ENCODE results near the gene HOXC4. TPM values are rescaled to one million over a fixed set of nuclear protein-coding genes. Genes with fewer than 3 reads are reported as not detected.
"Not testable (repeated sequence)": the region's sequence is repeated elsewhere in the genome, so short reads cannot be mapped to it uniquely, and the experiment has no call there.

Gene HOXC4
- total RNA-seq, 1 donor from 2014 or later = 0.47 TPM

DNA sequence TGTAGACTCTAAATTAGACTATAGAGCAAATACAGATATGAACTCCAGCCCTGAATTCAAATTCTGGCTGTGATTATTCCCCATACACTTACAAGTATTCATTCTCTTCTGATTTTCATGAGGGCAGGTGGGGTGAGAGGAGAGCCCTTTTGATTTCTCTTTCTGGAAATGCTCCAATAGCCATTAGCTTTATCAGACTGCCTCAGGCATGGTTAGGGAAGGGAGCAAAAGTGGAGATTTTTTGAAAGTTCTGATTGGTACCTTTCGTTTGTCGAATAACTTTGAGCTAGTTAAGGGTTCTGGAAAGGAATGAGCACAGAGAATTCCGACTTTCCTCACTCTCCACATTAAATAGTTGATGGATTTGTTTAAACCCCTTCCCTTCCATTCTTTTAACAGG, 13.0 kb upstream of the HOXC4 start:
- Histone ChIP-seq H3K9me3 (no peaks in the 10 kb centered on the region), H3K4me3 (no peak overlapping the region), H3K27ac (no peak overlapping the region), H3K27me3 (ENCODE audit: low read depth) (peaks cover 86% of the 10 kb centered on the region), H3K36me3 (no peaks in the 10 kb centered on the region), H3K4me1 (no peaks in the 10 kb centered on the region)
- no peak for DNase-seq
- intact Hi-C loops (cut with DNase I) = no loop called here
- TF ChIP-seq, protein P1, sequence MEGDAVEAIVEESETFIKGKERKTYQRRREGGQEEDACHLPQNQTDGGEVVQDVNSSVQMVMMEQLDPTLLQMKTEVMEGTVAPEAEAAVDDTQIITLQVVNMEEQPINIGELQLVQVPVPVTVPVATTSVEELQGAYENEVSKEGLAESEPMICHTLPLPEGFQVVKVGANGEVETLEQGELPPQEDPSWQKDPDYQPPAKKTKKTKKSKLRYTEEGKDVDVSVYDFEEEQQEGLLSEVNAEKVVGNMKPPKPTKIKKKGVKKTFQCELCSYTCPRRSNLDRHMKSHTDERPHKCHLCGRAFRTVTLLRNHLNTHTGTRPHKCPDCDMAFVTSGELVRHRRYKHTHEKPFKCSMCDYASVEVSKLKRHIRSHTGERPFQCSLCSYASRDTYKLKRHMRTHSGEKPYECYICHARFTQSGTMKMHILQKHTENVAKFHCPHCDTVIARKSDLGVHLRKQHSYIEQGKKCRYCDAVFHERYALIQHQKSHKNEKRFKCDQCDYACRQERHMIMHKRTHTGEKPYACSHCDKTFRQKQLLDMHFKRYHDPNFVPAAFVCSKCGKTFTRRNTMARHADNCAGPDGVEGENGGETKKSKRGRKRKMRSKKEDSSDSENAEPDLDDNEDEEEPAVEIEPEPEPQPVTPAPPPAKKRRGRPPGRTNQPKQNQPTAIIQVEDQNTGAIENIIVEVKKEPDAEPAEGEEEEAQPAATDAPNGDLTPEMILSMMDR (IDR thresholded peaks at IDR 0.05) = no peak
- ATAC-seq = no peak

DNA sequence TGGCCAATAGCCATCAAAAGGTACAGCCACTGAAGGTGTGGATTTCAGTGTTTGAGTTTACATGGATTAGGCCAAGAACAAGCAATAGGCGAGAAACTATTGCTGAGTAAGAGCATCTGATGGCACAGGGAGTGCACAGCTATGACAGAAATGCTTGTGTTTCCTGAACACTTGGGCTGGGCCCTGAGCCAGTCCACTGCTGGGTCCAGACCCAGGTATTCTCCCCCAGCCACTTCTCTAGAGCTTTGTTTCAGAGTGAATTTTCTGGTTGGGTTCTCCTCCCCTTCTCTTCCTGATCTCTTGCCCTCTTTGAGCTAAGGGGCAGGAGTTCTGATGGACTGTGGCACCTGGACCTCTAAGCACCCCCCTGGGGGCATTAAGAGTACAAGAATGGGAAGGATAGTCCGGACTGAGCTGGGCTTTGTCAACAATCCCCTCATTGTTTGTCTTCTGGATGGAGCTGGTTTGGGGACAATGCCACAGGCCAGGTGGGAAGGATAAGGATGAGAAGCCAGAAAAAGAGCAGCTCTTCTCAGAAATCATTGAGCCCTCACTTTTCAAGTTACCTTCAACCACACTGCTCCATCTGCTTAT, 12.4 kb upstream of the HOXC4 start:
- no peaks in the 10 kb centered on the region for H3K4me1 ChIP-seq
- no peak overlapping the region for H3K4me3 ChIP-seq
- TF ChIP-seq, protein P1 (IDR thresholded peaks at IDR 0.05) = no peak
- no peaks in the 10 kb centered on the region for H3K9me3 ChIP-seq
- no peak for DNase-seq
- H3K36me3 ChIP-seq = no peaks in the 10 kb centered on the region
- no peak overlapping the region for H3K27ac ChIP-seq
- peaks cover 87% of the 10 kb centered on the region for H3K27me3 ChIP-seq (ENCODE audit: low read depth)
- intact Hi-C loops (cut with DNase I) = no loop called here
- ATAC-seq = no peak

DNA sequence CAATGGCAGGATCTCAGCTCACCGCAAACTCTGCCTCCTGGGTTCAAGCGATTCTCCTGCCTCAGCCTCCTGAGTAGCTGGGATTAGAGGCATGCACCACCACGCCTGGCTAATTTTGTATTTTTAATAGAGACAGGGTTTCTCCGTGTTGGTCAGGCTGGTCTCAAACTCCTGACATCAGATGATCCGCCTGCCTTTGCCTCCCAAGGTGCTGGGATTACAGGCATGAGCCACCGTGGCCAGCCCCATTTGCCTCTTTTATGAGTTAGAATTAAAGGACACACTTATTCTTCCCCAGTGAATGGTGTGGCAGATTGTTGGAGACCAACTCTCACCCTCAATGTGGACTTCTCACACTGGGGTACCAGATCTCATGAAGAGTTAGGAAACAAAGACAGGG, 11.6 kb upstream of the HOXC4 start:
- peaks cover 87% of the 10 kb centered on the region for H3K27me3 ChIP-seq (ENCODE audit: low read depth)
- ATAC-seq; H3K36me3 ChIP-seq; H3K4me3 ChIP-seq; DNase-seq; H3K9me3 ChIP-seq; H3K4me1 ChIP-seq; H3K27ac ChIP-seq; intact Hi-C loops (cut with DNase I): not testable (repeated sequence)

DNA sequence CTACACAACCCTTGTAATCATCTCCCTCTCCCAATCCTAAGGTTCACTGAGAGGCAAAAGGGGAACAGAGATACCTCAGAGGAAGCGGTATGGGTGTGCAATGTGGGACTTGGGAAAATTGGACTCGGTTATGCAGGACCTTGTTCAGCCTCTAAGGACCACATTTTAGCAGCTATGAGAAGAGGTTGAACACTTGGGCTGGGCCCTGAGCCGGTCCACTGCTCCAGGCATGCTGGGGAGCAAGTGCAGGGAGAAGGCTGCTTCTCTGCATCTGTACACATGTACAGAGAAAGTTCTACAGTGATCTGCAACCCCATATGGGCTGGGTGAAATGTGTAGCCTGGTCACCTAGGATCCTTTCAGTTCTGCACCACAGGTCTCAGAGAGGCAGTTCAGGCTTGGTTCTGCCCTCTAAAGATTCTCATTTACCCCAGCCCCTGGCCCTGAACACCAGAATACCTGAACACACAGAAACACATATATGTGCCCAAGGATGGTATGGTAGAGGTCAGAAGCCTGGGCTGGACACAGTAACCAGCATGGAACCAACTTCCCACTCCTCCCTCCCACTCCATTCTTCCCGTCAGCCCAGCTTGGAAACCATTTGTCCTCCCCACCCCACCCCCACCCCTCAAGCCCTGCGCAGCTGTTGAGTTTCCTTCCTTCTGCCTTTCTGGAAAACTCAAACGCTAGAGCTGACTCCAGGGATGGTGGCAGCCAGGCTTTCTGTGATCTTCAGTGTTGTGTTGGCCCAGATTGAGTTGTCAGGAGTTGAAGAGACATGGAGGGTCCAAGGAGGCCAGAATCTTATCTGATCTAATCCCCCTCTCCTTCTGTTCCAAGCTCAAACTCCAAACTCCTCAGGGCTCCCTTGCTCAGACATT, 10.4 kb upstream of the HOXC4 start:
- no peak overlapping the region for H3K4me3 ChIP-seq
- intact Hi-C loops (cut with DNase I) = no loop called here
- peaks cover 88% of the 10 kb centered on the region for H3K27me3 ChIP-seq (ENCODE audit: low read depth)
- no peaks in the 10 kb centered on the region for H3K36me3 ChIP-seq
- ATAC-seq (no peak), DNase-seq (no peak)
- TF ChIP-seq, protein P1 (IDR thresholded peaks at IDR 0.05) = no peak
- peaks cover 8% of the 10 kb centered on the region for H3K4me1 ChIP-seq
- no peak overlapping the region for H3K27ac ChIP-seq
- H3K9me3 ChIP-seq = no peaks in the 10 kb centered on the region

DNA sequence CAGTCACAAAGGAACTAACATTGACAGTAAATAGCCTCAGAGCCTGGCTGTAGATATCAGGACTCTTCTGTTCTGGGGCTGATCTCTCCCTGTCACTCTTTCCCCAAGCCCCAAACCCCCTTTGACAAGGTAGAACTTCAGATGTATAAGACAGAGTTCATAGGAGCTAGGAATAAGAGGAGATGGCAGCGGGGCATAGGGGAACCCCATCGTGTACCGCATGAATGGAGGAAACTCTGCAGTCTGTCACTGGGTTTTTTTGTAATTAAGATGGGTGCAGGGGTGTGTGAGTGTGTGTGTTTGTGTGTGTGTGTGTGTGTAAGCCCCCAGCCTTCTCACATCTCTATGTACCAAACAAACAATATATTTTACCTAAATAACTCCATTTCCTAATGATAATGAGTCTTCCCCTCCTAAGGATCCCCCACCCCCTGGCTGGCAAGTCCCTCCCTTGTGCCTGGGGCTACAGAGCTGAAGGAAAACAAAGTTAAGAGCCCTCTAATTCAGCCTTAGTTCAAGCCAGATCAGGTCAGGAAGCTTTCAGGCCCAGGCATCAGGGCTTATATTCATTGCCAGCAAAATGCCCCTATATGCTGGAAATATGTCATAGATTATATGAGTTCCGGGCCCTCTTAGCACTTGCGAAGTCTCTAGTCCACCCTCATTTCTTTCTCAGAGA, 9.1 kb upstream of the HOXC4 start:
- no peaks in the 10 kb centered on the region for H3K9me3 ChIP-seq
- TF ChIP-seq, protein P1 (IDR thresholded peaks at IDR 0.05) = no peak
- H3K27ac ChIP-seq = no peak overlapping the region
- ATAC-seq = no peak
- H3K4me1 ChIP-seq = peaks cover 8% of the 10 kb centered on the region
- H3K4me3 ChIP-seq = no peak overlapping the region
- H3K36me3 ChIP-seq = no peaks in the 10 kb centered on the region
- intact Hi-C loops (cut with DNase I) = no loop called here
- no peak for DNase-seq
- H3K27me3 ChIP-seq (ENCODE audit: low read depth) = peaks cover 86% of the 10 kb centered on the region
